ENCODE measurements around the gene RPS27A. TPM values are rescaled to one million over a fixed set of nuclear protein-coding genes. Genes with fewer than 3 reads are reported as not detected.
"Not testable (repeated sequence)": the region's sequence is repeated elsewhere in the genome, so short reads cannot be mapped to it uniquely, and the experiment has no call there.

Gene RPS27A
- total RNA-seq, 1 donor from 2014 or later, result 951 TPM

DNA sequence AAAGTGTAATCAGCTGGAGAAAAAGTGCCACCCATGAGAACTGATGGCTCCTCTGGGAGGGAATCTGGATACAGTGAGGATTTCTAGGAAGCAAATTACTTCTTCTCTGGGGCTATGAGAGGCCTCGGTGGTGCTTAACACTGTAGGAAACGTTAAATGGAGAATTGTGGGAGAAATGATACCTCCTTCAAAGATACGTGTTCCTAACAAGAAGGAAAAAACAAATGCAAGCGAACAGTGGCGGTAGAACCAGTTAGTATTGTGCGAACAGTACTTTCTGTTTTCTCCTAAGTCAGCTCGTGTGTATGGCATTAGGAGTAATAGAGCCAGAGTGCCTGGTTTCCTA is 37.1 kb downstream of the RPS27A start:
- Mint-ChIP-seq H3K4me3 (peak overlapping the region; percentile 97), H3K9me3 (no peaks in the 10 kb centered on the region), H3K36me3 (peaks cover 2% of the 10 kb centered on the region), H3K27ac (peak overlapping the region; percentile 89), H3K27me3 (no peaks in the 10 kb centered on the region), H3K4me1 (ENCODE audit: unreplicated experiment) (peaks cover 5% of the 10 kb centered on the region)
- no peak for TF ChIP-seq CTCF (conservative IDR thresholded peaks at IDR 0.05)
- DNase-seq (ENCODE audit: extremely low spot score, unreplicated experiment), result no peak

GRCh38 chr2:55274346-55274745 is 41.9 kb downstream of the RPS27A start:
- H3K4me3 Mint-ChIP-seq; H3K27ac Mint-ChIP-seq; H3K27me3 Mint-ChIP-seq; H3K4me1 Mint-ChIP-seq (ENCODE audit: unreplicated experiment); H3K9me3 Mint-ChIP-seq; H3K36me3 Mint-ChIP-seq; DNase-seq (ENCODE audit: extremely low spot score, unreplicated experiment): not testable (repeated sequence)

DNA sequence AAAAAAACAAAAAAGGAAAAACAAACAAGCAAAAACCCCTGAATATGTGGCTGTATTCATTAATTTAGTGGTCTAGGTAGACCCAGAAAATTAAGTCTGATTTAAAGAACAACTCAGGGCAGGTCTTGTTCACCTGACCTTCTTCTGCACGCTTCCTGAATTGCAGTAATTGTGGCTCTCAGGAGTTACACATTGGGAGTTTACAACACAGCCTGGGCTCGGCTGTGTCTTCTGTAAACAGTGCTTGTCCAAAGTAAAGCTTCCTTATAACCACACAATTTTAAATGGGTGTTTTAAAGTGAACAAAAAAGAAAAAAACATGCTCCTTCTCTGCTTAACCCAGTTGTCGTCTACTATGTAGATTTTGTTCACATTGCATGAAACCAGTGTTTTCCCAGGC is 44.8 kb downstream of the RPS27A start:
- no peaks in the 10 kb centered on the region for H3K36me3 Mint-ChIP-seq
- no peak overlapping the region for H3K4me3 Mint-ChIP-seq
- no peak overlapping the region for H3K27ac Mint-ChIP-seq
- peaks cover 24% of the 10 kb centered on the region for H3K27me3 Mint-ChIP-seq
- no peak for TF ChIP-seq CTCF (conservative IDR thresholded peaks at IDR 0.05)
- no peak for DNase-seq (ENCODE audit: extremely low spot score, unreplicated experiment)
- H3K9me3 Mint-ChIP-seq, result no peaks in the 10 kb centered on the region
- H3K4me1 Mint-ChIP-seq (ENCODE audit: unreplicated experiment), result peaks cover 11% of the 10 kb centered on the region

DNA sequence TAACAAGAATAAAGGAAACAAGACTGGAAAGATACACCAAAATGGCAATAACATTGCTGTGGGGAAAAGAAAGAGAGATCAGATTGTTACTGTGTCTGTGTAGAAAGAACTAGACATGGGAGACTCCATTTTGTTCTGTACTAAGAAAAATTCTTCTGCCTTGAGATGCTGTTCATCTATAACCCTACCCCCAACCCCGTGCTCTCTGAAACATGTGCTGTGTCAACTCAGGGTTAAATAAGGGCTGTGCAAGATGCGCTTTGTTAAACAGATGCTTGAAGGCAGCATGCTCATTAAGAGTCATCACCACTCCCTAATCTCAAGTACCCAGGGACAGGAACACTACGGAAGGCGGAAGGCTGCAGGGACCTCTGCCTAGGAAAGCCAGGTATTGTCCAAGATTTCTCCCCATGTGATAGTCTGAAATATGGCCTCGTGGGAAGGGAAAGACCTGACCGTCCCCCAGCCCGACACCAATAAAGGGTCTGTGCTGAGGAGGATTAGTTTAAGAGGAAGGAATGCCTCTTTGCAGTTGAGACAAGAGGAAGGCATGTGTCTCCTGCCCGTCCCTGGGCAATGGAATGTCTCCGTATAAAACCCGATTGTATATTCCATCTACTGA is 46.8 kb downstream of the RPS27A start:
- H3K27me3 Mint-ChIP-seq, result peaks cover 24% of the 10 kb centered on the region
- not testable (repeated sequence) for DNase-seq (ENCODE audit: extremely low spot score, unreplicated experiment); H3K9me3 Mint-ChIP-seq; H3K36me3 Mint-ChIP-seq
- H3K27ac Mint-ChIP-seq, result peak overlapping the region; percentile 52
- peak overlapping the region; percentile 37 for H3K4me3 Mint-ChIP-seq
- H3K4me1 Mint-ChIP-seq (ENCODE audit: unreplicated experiment), result peaks cover 11% of the 10 kb centered on the region

DNA sequence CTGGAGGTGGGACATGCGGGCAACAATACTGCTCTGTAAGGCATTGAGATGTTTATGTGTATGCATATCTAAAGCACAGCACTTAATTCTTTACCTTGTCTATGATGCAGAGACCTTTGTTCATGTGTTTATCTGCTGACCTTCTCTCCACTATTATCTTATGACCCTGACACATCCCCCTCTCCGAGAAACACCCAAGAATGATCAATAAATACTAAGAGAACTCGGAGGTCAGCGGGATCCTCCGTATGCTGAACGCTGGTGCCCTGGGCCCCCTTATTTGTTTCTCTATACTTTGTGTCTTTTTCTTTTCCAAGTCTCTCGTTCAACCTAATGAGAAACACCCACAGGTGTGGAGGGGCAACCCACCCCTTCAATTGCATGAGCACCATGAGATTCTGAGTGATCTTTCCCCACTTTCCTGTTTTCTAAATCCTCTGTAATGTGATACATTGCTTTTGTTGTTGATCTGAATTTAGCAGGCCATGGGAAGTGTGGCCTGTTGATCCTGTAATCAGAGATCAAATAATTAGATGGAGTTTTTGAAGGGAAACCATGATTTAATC is 47.5 kb downstream of the RPS27A start:
- H3K4me1 Mint-ChIP-seq (ENCODE audit: unreplicated experiment), result peaks cover 11% of the 10 kb centered on the region
- H3K27me3 Mint-ChIP-seq, result peaks cover 24% of the 10 kb centered on the region
- DNase-seq (ENCODE audit: extremely low spot score, unreplicated experiment); H3K9me3 Mint-ChIP-seq; H3K36me3 Mint-ChIP-seq: not testable (repeated sequence)
- peak overlapping the region; percentile 52 for H3K27ac Mint-ChIP-seq
- peak overlapping the region; percentile 37 for H3K4me3 Mint-ChIP-seq

DNA sequence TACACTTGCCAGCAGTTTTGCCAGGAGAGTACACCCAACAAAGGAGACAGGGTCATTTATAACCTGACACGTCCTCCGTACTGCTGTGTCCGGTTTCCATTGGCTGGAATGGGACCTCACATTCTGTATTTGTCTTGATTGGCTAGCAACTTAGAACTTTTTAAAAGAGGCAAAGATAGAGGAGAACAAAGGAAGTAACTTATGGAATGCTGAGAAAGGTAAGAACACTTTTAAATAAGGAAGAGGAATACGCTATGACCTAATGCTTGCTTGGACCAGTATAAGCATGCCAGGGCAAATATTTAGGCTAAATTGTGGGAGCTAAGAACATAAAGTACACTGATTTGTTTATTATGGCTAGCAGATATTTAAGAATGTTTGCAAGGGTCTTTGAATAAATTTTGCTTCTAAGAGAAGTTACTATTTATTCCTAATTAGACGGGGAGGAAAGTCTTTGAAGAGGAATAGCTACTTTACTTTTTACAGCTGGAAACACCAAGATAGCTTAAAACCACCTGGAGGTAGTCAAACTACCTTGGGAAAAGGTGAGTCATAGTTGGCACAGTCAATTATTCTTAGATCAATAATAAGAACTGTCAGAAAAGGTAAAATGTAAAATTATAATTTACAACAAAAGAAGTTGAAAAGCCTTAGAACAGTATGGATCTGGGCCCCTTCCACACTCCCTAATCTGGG is 48.5 kb downstream of the RPS27A start:
- Mint-ChIP-seq H3K27ac (peak overlapping the region; percentile 50), H3K4me1 (ENCODE audit: unreplicated experiment) (peaks cover 11% of the 10 kb centered on the region)
- H3K36me3 Mint-ChIP-seq, result not testable (repeated sequence)

GRCh38 chr2:55282110-55282917 is 49.8 kb downstream of the RPS27A start:
- no peaks in the 10 kb centered on the region for H3K36me3 Mint-ChIP-seq
- no peaks in the 10 kb centered on the region for H3K9me3 Mint-ChIP-seq
- peak; percentile 89 for DNase-seq (ENCODE audit: extremely low spot score, unreplicated experiment)
- H3K27ac Mint-ChIP-seq, result peak overlapping the region; percentile 83
- peaks cover 11% of the 10 kb centered on the region for H3K4me1 Mint-ChIP-seq (ENCODE audit: unreplicated experiment)
- H3K27me3 Mint-ChIP-seq, result peaks cover 24% of the 10 kb centered on the region
- no peak for TF ChIP-seq CTCF (conservative IDR thresholded peaks at IDR 0.05)
- H3K4me3 Mint-ChIP-seq, result peak overlapping the region; percentile 90

More for the DNA sequence above, 48.5 kb downstream of the RPS27A start:
- H3K9me3 Mint-ChIP-seq; DNase-seq (ENCODE audit: extremely low spot score, unreplicated experiment): not testable (repeated sequence)
- Mint-ChIP-seq H3K27me3 (peaks cover 24% of the 10 kb centered on the region), H3K4me3 (peak overlapping the region; percentile 71)

All from type B pancreatic cell (in vitro differentiated cells).